ENCODE results near the gene CORO6.

- TF ChIP-seq EP300 (IDR thresholded peaks at IDR 0.05) (no peak), POLR2A (IDR thresholded peaks at IDR 0.05) (no peak)
- TF ChIP-seq, protein P1, sequence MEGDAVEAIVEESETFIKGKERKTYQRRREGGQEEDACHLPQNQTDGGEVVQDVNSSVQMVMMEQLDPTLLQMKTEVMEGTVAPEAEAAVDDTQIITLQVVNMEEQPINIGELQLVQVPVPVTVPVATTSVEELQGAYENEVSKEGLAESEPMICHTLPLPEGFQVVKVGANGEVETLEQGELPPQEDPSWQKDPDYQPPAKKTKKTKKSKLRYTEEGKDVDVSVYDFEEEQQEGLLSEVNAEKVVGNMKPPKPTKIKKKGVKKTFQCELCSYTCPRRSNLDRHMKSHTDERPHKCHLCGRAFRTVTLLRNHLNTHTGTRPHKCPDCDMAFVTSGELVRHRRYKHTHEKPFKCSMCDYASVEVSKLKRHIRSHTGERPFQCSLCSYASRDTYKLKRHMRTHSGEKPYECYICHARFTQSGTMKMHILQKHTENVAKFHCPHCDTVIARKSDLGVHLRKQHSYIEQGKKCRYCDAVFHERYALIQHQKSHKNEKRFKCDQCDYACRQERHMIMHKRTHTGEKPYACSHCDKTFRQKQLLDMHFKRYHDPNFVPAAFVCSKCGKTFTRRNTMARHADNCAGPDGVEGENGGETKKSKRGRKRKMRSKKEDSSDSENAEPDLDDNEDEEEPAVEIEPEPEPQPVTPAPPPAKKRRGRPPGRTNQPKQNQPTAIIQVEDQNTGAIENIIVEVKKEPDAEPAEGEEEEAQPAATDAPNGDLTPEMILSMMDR (IDR thresholded peaks at IDR 0.05), result no peak
These were observed 46.3 kb downstream of the CORO6 start for GRCh38 chr17:29576214-29577000.
